HCT116 (cell line): Measurements from ENCODE around the gene KHDRBS1. TPM values are rescaled to one million over a fixed set of nuclear protein-coding genes. Genes with fewer than 3 reads are reported as not detected.

Source experiments
- ATAC-seq: fragments of 200-7000 bp; cut with Tn5 transposase; 2 replicates; pipeline ENCODE4 v1.9.1; 2020; ENCODE audit warnings: mild to moderate bottlenecking, moderate library complexity
- BruUV-seq: library from RNA; stranded (reverse); fragments of 400-500 nt; replicated peaks from 2 replicates; lab custom pipeline; 2021; lab: Mats Ljungman, UMichigan
- CTCF ChIA-PET: fragments of 300-600 bp; sonication (Branson Sonifier 250); formaldehyde crosslinking; loops from one replicate; lab custom pipeline; 2021; ENCODE audit warnings: antibody characterized with exemption; lab: Charles Lee
- POLR2A ChIA-PET: fragments of 300-600, 350-600 bp; sonication (Branson Sonifier 250); formaldehyde crosslinking; loops from one replicate; lab custom pipeline; 2021; ENCODE audit warnings: antibody characterized with exemption; lab: Charles Lee
- RAD21 ChIA-PET, 2 experiments: fragments of 300-600 bp; sonication (Branson Sonifier 250); formaldehyde crosslinking; loops; one replicate each; lab custom pipeline; 2023; ENCODE audit warnings: low total read pairs in 2 of 2; ENCODE audit not compliant: uncharacterized antibody in 2 of 2, unreplicated experiment in 2 of 2, low non-redundant PET in 1 of 2; lab: Charles Lee
- DNase-seq: peaks from one replicate; pipeline ENCODE4 v3.0.0-alpha.2; 2010; ENCODE audit warnings: low read depth, low spot score
- H2AFZ ChIP-seq: fragments of 200-600 bp; shearing (Covaris generic), sonication (generic); 2 replicates; pipeline ENCODE4 v1.6.1; 2017; ENCODE audit warnings: low read depth, mixed run types, mixed read lengths, antibody characterized with exemption, low read length; ENCODE audit not compliant: poor library complexity, severe bottlenecking
- H3K27ac ChIP-seq: 2 replicates; pipeline ENCODE4 v1.5.1; 2012; ENCODE audit warnings: low read depth, low read length
- H3K27me3 ChIP-seq: fragments of 200-600 bp; sonication (generic); 2 replicates; pipeline ENCODE4 v1.6.1; 2016; ENCODE audit warnings: mixed run types, low read length, mixed read lengths; ENCODE audit not compliant: insufficient read depth
- H3K36me3 ChIP-seq, 2 experiments: fragments of 200-500 bp in 1 of 2; fragments of 200-600 bp in 1 of 2; sonication (Bioruptor generic) in 1 of 2; sonication (generic) in 1 of 2; 2 replicates each; pipeline versions ENCODE4 v1.5.1 to v1.6.1; 2014 to 2016; ENCODE audit warnings: low read length in 2 of 2, inconsistent platforms in 1 of 2, mixed read lengths in 1 of 2, mixed run types in 1 of 2; ENCODE audit not compliant: insufficient read depth in 2 of 2, control insufficient read depth in 1 of 2
- H3K4me1 ChIP-seq, 2 experiments: fragments of 200-600 bp in 1 of 2; sonication (generic) in 1 of 2; 2 replicates each; pipeline versions ENCODE4 v1.5.1 to v1.6.1; 2012 to 2017; ENCODE audit warnings: low read length in 2 of 2, inconsistent platforms in 1 of 2, mild to moderate bottlenecking in 1 of 2, mixed read lengths in 1 of 2, mixed run types in 1 of 2, moderate library complexity in 1 of 2; ENCODE audit not compliant: insufficient read depth in 2 of 2, control insufficient read depth in 1 of 2
- H3K4me2 ChIP-seq: fragments of 200-600 bp; sonication (generic); 2 replicates; pipeline ENCODE4 v1.6.1; 2017; ENCODE audit warnings: mixed run types, low read length, mixed read lengths
- H3K4me3 ChIP-seq, 2 experiments: fragments of 200-600 bp in 1 of 2; sonication (generic) in 1 of 2; replicated peaks in 1 of 2; 2 replicates each; pipeline ENCODE4 v1.5.1; 2011 to 2016; ENCODE audit warnings: low read length in 2 of 2, control low read depth in 1 of 2, low read depth in 1 of 2, mild to moderate bottlenecking in 1 of 2, mixed read lengths in 1 of 2, mixed run types in 1 of 2
- H3K79me2 ChIP-seq: fragments of 200-600 bp; sonication (generic); 2 replicates; pipeline ENCODE4 v1.6.1; 2017; ENCODE audit warnings: mild to moderate bottlenecking, mixed run types, low read length, moderate library complexity, mixed read lengths; ENCODE audit not compliant: insufficient read depth
- H3K9ac ChIP-seq: fragments of 200-600 bp; sonication (generic); 2 replicates; pipeline ENCODE4 v1.6.1; 2016; ENCODE audit warnings: low read length, mixed read lengths
- H3K9me2 ChIP-seq: fragments of 200-600 bp; sonication (generic), shearing (Covaris generic); 2 replicates; pipeline ENCODE4 v1.6.1; 2017; ENCODE audit warnings: mixed run types, mild to moderate bottlenecking, moderate library complexity; ENCODE audit not compliant: insufficient read depth
- H3K9me3 ChIP-seq, 2 experiments: fragments of 200-500 bp in 1 of 2; fragments of 200-600 bp in 1 of 2; sonication (Bioruptor generic) in 1 of 2; sonication (generic) in 1 of 2; 2 replicates each; pipeline ENCODE4 v1.6.1; 2014 to 2017; ENCODE audit warnings: low read length in 2 of 2, mixed read lengths in 2 of 2, inconsistent platforms in 1 of 2, low read depth in 1 of 2, mild to moderate bottlenecking in 1 of 2, mixed run types in 1 of 2, moderate library complexity in 1 of 2; ENCODE audit not compliant: control insufficient read depth in 1 of 2, insufficient read depth in 1 of 2
- H4K20me1 ChIP-seq: fragments of 200-600 bp; sonication (generic), shearing (Covaris generic); 2 replicates; pipeline ENCODE4 v1.6.1; 2017; ENCODE audit warnings: mixed run types, mild to moderate bottlenecking, moderate library complexity; ENCODE audit not compliant: insufficient read depth
- ATF3 ChIP-seq: IDR thresholded peaks from 2 replicates; pipeline ENCODE4 v1.6.1; 2012
- CBX3 ChIP-seq: IDR thresholded peaks from 2 replicates; pipeline ENCODE4 v1.6.1; 2012; ENCODE audit warnings: low read depth
- CEBPB ChIP-seq: IDR thresholded peaks from 2 replicates; pipeline ENCODE4 v1.6.1; 2012; ENCODE audit warnings: low read depth
- CTCF ChIP-seq, 3 experiments: fragments of 200-600 bp in 1 of 3; sonication (generic) in 1 of 3; IDR thresholded peaks in 2 of 3; conservative IDR thresholded peaks in 1 of 3; 2 replicates each; pipeline ENCODE4 v1.5.1; 2012 to 2017; ENCODE audit warnings: low read depth in 2 of 3, low read length in 2 of 3, antibody characterized with exemption in 1 of 3, borderline replicate concordance in 1 of 3, control low read depth in 1 of 3, mild to moderate bottlenecking in 1 of 3, mixed read lengths in 1 of 3, mixed run types in 1 of 3, moderate library complexity in 1 of 3; ENCODE audit not compliant: insufficient read depth in 1 of 3
- ELF1 ChIP-seq: IDR thresholded peaks from 2 replicates; pipeline ENCODE4 v1.6.1; 2012; ENCODE audit warnings: low read depth, borderline replicate concordance
- FOSL1 ChIP-seq: IDR thresholded peaks from 2 replicates; pipeline ENCODE4 v1.6.1; 2012; ENCODE audit warnings: low read depth
- JUND ChIP-seq: IDR thresholded peaks from 2 replicates; pipeline ENCODE4 v1.6.1; 2012
- MAX ChIP-seq: IDR thresholded peaks from 2 replicates; pipeline ENCODE4 v1.6.1; 2012
- POLR2A ChIP-seq: IDR thresholded peaks from 2 replicates; pipeline ENCODE4 v1.7.0; 2011; ENCODE audit warnings: borderline replicate concordance; ENCODE audit not compliant: insufficient read depth, insufficient read length; ENCODE audit errors: extremely low read depth
- RAD21 ChIP-seq: IDR thresholded peaks from 2 replicates; pipeline ENCODE4 v1.6.1; 2012; ENCODE audit warnings: low read depth, mild to moderate bottlenecking
- REST ChIP-seq: IDR thresholded peaks from 2 replicates; pipeline ENCODE4 v1.6.1; 2012; ENCODE audit warnings: low read depth
- SIN3A ChIP-seq: IDR thresholded peaks from 2 replicates; pipeline ENCODE4 v1.6.1; 2012; ENCODE audit warnings: low read depth
- TCF7L2 ChIP-seq: IDR thresholded peaks from 2 replicates; pipeline ENCODE4 v1.7.0; 2011; ENCODE audit warnings: borderline replicate concordance, inconsistent platforms; ENCODE audit not compliant: insufficient read depth, insufficient read length; ENCODE audit errors: extremely low read depth
- YY1 ChIP-seq: IDR thresholded peaks from 2 replicates; pipeline ENCODE4 v1.6.1; 2011; ENCODE audit warnings: low read length, low read depth, moderate library complexity, mild to moderate bottlenecking; ENCODE audit not compliant: insufficient replicate concordance; ENCODE audit errors: extremely low read depth
- ZBTB33 ChIP-seq: IDR thresholded peaks from 2 replicates; pipeline ENCODE4 v1.6.1; 2011; ENCODE audit warnings: mild to moderate bottlenecking, low read length, moderate library complexity; ENCODE audit not compliant: insufficient replicate concordance; ENCODE audit errors: extremely low read depth
- ZNF274 ChIP-seq: fragments of 200-500 bp; sonication (Bioruptor generic); IDR thresholded peaks from 2 replicates; pipeline ENCODE4 v1.6.1; 2014; ENCODE audit warnings: mild to moderate bottlenecking, low read depth, low read length, inconsistent platforms
- intact Hi-C: fragments of 100-400 bp; cut with micrococcal nuclease; formaldehyde crosslinking; loops from 2 replicates; pipeline ENCODE4 v1.10.0; 2022
- total RNA-seq: library from RNA; stranded (reverse); gene quantifications from one replicate; pipeline ENCODE4 v1.2.1, GENCODE V29; 2021; ENCODE audit not compliant: unreplicated experiment

KHDRBS1 gene
- total RNA-seq, 1 experiment from 2014 or later: 215 TPM

- intact Hi-C loops: no loop called here
- H3K4me3 ChIP-seq: no peak overlapping the region
- ATAC-seq (no peak), DNase-seq (no peak)
- TF ChIP-seq JUND (no peak), ZNF274 (no peak), FOSL1 (no peak), MAX (no peak), CEBPB (no peak), CTCF (IDR thresholded peaks at IDR 0.05 in 2 of 3, conservative IDR thresholded peaks at IDR 0.05 in 1 of 3; ENCODE audit: borderline replicate concordance in 1 of 3, insufficient read depth in 1 of 3, low read depth in 2 of 3, low read length in 2 of 3) (no peak), ZBTB33 (no peak), ELF1 (no peak), TCF7L2 (no peak), RAD21 (no peak), CBX3 (no peak), REST (no peak), ATF3 (no peak), POLR2A (no peak), SIN3A (no peak), YY1 (no peak)
- H3K27ac ChIP-seq: no peak overlapping the region
- H3K36me3 ChIP-seq: no peaks in the 10 kb centered on the region
- no peaks in the 10 kb centered on the region for H4K20me1 ChIP-seq
- H2AFZ ChIP-seq: no peak overlapping the region
- H3K9ac ChIP-seq: no peak overlapping the region
- H3K4me1 ChIP-seq: no peaks in the 10 kb centered on the region
- no TSS peak for BruUV-seq
- ChIA-PET CTCF (interaction anchor here (0.9 to 1.5 kb wide), 3 partner anchors 8 to 22 kb away, joined by 3 to 5 read pairs (median 4); no protein-coding TSS in a partner anchor), RAD21 (no interaction called here), POLR2A (no interaction called here)
- no peaks in the 10 kb centered on the region for H3K9me3 ChIP-seq
- H3K79me2 ChIP-seq: no peaks in the 10 kb centered on the region
- H3K9me2 ChIP-seq: no peaks in the 10 kb centered on the region
- no peak overlapping the region for H3K4me2 ChIP-seq
- no peaks in the 10 kb centered on the region for H3K27me3 ChIP-seq
These were observed 28.2 kb upstream of the KHDRBS1 start for GRCh38 chr1:31985430-31985829.
